ENCODE results near the gene ERO1B. TPM values are rescaled to one million over a fixed set of nuclear protein-coding genes. Genes with fewer than 3 reads are reported as not detected.

Gene ERO1B
- total RNA-seq, 1 donor from 2014 or later, result 62.1 TPM

- DNase-seq (ENCODE audit: low spot score), result no peak
These were observed 19.6 kb upstream of the ERO1B start for GRCh38 chr1:236301080-236301957.

- DNase-seq (ENCODE audit: low spot score), result no peak
These were observed 15.4 kb upstream of the ERO1B start for GRCh38 chr1:236297161-236297560.

- peak; percentile 22 for DNase-seq (ENCODE audit: low spot score)
These were observed 10.7 kb upstream of the ERO1B start for GRCh38 chr1:236292425-236292824.

- DNase-seq (ENCODE audit: low spot score), result no peak
These were observed 7.9 kb upstream of the ERO1B start for GRCh38 chr1:236289492-236290131.

- DNase-seq (ENCODE audit: low spot score), result no peak
These were observed 6.8 kb upstream of the ERO1B start for GRCh38 chr1:236288620-236288976.

GRCh38 chr1:236287757-236288619, 6.2 kb upstream of the ERO1B start:
- DNase-seq (ENCODE audit: low spot score), result no peak

- no peak for DNase-seq (ENCODE audit: low spot score)
These were observed 5.6 kb upstream of the ERO1B start for GRCh38 chr1:236287356-236287755.

GRCh38 chr1:236284291-236284721, 2.5 kb upstream of the ERO1B start:
- no peak for DNase-seq (ENCODE audit: low spot score)

GRCh38 chr1:236282719-236283118, 961 bp upstream of the ERO1B start:
- DNase-seq (ENCODE audit: low spot score), result no peak

GRCh38 chr1:236282425-236282716, 613 bp upstream of the ERO1B start:
- peak; percentile 17 for DNase-seq (ENCODE audit: low spot score)

GRCh38 chr1:236281198-236281653, 532 bp downstream of the ERO1B start:
- DNase-seq (ENCODE audit: low spot score), result peak; percentile 14

GRCh38 chr1:236280438-236281197, 1.1 kb downstream of the ERO1B start:
- DNase-seq (ENCODE audit: low spot score), result peak; percentile 23

- DNase-seq (ENCODE audit: low spot score), result no peak
These were observed 6.2 kb downstream of the ERO1B start for GRCh38 chr1:236275586-236275985.

- no peak for DNase-seq (ENCODE audit: low spot score)
These were observed 6.7 kb downstream of the ERO1B start for GRCh38 chr1:236275061-236275460.

- no peak for DNase-seq (ENCODE audit: low spot score)
These were observed 8.4 kb downstream of the ERO1B start for GRCh38 chr1:236273358-236273757.

- DNase-seq (ENCODE audit: low spot score), result no peak
These were observed 12.3 kb downstream of the ERO1B start for GRCh38 chr1:236269439-236269838.

- no peak for DNase-seq (ENCODE audit: low spot score)
These were observed 19.9 kb downstream of the ERO1B start for GRCh38 chr1:236261898-236262297.

GRCh38 chr1:236261033-236261432, 20.7 kb downstream of the ERO1B start:
- no peak for DNase-seq (ENCODE audit: low spot score)

- DNase-seq (ENCODE audit: low spot score), result no peak
These were observed 22.7 kb downstream of the ERO1B start for GRCh38 chr1:236259043-236259442.

GRCh38 chr1:236258114-236258622, 23.6 kb downstream of the ERO1B start:
- DNase-seq (ENCODE audit: low spot score), result no peak

GRCh38 chr1:236257216-236257615, 24.5 kb downstream of the ERO1B start:
- DNase-seq (ENCODE audit: low spot score), result no peak

Data from mucosa of gallbladder (tissue), 1 donor.